Loucy (cell line): ENCODE measurements around the gene GPR171.
"Not testable (repeated sequence)": the region's sequence is repeated elsewhere in the genome, so short reads cannot be mapped to it uniquely, and the experiment has no call there.

ENCODE experiments used
- H2AFZ ChIP-seq: fragments of 200-600 bp; sonication (generic); 2 replicates; pipeline ENCODE4 v1.6.0; 2016; ENCODE audit warnings: antibody characterized with exemption, mild to moderate bottlenecking, low read length, moderate library complexity
- H3F3A ChIP-seq: fragments of 200-600 bp; 2 replicates; pipeline ENCODE4 v1.6.0; 2016; ENCODE audit warnings: antibody characterized with exemption, low read depth, mild to moderate bottlenecking
- H3K27me3 ChIP-seq: fragments of 200-600 bp; sonication (generic); 2 replicates; pipeline ENCODE4 v1.6.1; 2014; ENCODE audit warnings: low read length, mild to moderate bottlenecking; ENCODE audit not compliant: insufficient read depth, poor library complexity, severe bottlenecking
- H3K36me3 ChIP-seq: fragments of 200-600 bp; sonication (generic); 2 replicates; pipeline ENCODE4 v1.6.1; 2016; ENCODE audit warnings: low read length; ENCODE audit not compliant: insufficient read depth
- H3K4me1 ChIP-seq: fragments of 200-600 bp; sonication (generic); 2 replicates; pipeline ENCODE4 v1.5.1; 2014; ENCODE audit warnings: low read length, mild to moderate bottlenecking; ENCODE audit not compliant: insufficient read depth, poor library complexity, severe bottlenecking
- H3K4me2 ChIP-seq: fragments of 200-600 bp; sonication (generic); 2 replicates; pipeline ENCODE4 v1.6.0; 2014; ENCODE audit warnings: antibody characterized with exemption, low read length, low read depth, mild to moderate bottlenecking; ENCODE audit not compliant: poor library complexity, severe bottlenecking
- H3K4me3 ChIP-seq: fragments of 200-600 bp; sonication (generic); 2 replicates; pipeline ENCODE4 v1.5.1; 2014; ENCODE audit warnings: low read length, mild to moderate bottlenecking, mixed read lengths; ENCODE audit not compliant: poor library complexity, severe bottlenecking
- H3K79me2 ChIP-seq: fragments of 200-600 bp; sonication (generic); 2 replicates; pipeline ENCODE4 v1.6.1; 2014; ENCODE audit warnings: low read length; ENCODE audit not compliant: insufficient read depth
- H3K9ac ChIP-seq: fragments of 200-600 bp; sonication (generic); 2 replicates; pipeline ENCODE4 v1.6.0; 2014; ENCODE audit warnings: mild to moderate bottlenecking, low read depth, low read length, moderate library complexity; ENCODE audit not compliant: poor library complexity, severe bottlenecking
- H3K9me2 ChIP-seq: fragments of 200-600 bp; sonication (generic); replicated peaks from 2 replicates; pipeline ENCODE4 v1.6.1; 2016; ENCODE audit warnings: low read depth, low read length, mixed read lengths
- H3K9me3 ChIP-seq: fragments of 200-600 bp; sonication (generic); 2 replicates; pipeline ENCODE4 v1.6.1; 2014; ENCODE audit warnings: mild to moderate bottlenecking, antibody characterized with exemption, low read length, low read depth; ENCODE audit not compliant: insufficient read depth
- H4K20me1 ChIP-seq: fragments of 200-600 bp; sonication (generic); 2 replicates; pipeline ENCODE4 v1.6.0; 2014; ENCODE audit warnings: antibody characterized with exemption, low read length, mild to moderate bottlenecking; ENCODE audit not compliant: insufficient read depth, poor library complexity, severe bottlenecking
- CTCF ChIP-seq: fragments of 200-600 bp; sonication (generic); conservative IDR thresholded peaks from 2 replicates; pipeline ENCODE4 v1.5.1; 2014; ENCODE audit warnings: mild to moderate bottlenecking, antibody characterized with exemption, low read length
- EZH2phosphoT487 ChIP-seq: fragments of 200-600 bp; IDR thresholded peaks from 2 replicates; pipeline ENCODE4 v1.6.1; 2018; ENCODE audit warnings: antibody characterized with exemption, mild to moderate bottlenecking, moderate library complexity, borderline replicate concordance

Gene GPR171

GRCh38 chr3:151236316-151236715 is 33.3 kb upstream of the GPR171 start:
- Histone ChIP-seq H3K79me2 (no peaks in the 10 kb centered on the region), H2AFZ (no peak overlapping the region), H3K4me2 (no peak overlapping the region), H4K20me1 (no peaks in the 10 kb centered on the region), H3K36me3 (peaks cover 10% of the 10 kb centered on the region; the same call in 1 of the 2 replicates), H3K4me3 (no peak overlapping the region), H3F3A (no peaks in the 10 kb centered on the region), H3K27me3 (no peaks in the 10 kb centered on the region), H3K9me2 (no peaks in the 10 kb centered on the region), H3K4me1 (no peaks in the 10 kb centered on the region), H3K9ac (no peak overlapping the region), H3K9me3 (no peaks in the 10 kb centered on the region)
- TF ChIP-seq CTCF, result no peak
- TF ChIP-seq EZH2phosphoT487, result no peak

GRCh38 chr3:151234825-151235224 is 31.8 kb upstream of the GPR171 start:
- H3K27me3 ChIP-seq, result no peaks in the 10 kb centered on the region
- H3K36me3 ChIP-seq, result peaks cover 8% of the 10 kb centered on the region; the same call in 1 of the 2 replicates
- H3K4me2 ChIP-seq, result no peak overlapping the region
- no peaks in the 10 kb centered on the region for H3K79me2 ChIP-seq
- H3K4me3 ChIP-seq, result no peak overlapping the region
- H3K9ac ChIP-seq, result no peak overlapping the region
- no peaks in the 10 kb centered on the region for H3F3A ChIP-seq
- no peak overlapping the region for H2AFZ ChIP-seq
- no peaks in the 10 kb centered on the region for H4K20me1 ChIP-seq
- no peaks in the 10 kb centered on the region for H3K9me3 ChIP-seq
- no peaks in the 10 kb centered on the region for H3K4me1 ChIP-seq
- no peaks in the 10 kb centered on the region for H3K9me2 ChIP-seq
- TF ChIP-seq CTCF, result no peak
- TF ChIP-seq EZH2phosphoT487, result no peak

DNA sequence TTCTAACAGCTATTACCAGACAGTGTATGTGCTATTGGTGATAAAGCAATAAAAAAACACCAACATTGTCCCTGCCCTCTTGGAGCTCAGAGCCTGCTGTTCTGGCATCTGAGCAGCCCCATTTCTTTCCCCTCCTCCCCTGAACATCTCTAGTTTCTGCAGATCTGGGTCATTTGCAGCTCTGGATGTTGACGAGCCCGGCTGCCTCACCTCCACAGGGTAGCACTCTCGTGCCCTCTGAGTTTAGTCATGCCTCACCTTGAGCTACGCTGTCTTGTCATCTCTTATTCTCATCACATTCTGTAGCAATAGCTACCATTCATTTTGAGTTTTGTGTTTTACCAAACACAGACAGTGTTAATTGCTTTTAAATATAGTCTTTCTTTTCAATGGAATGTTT is 30.0 kb upstream of the GPR171 start:
- Histone ChIP-seq H3K4me1 (peaks cover 10% of the 10 kb centered on the region), H3K36me3 (peaks cover 8% of the 10 kb centered on the region; the same call in 1 of the 2 replicates), H3K9ac (no peak overlapping the region), H3K4me2 (no peak overlapping the region), H3K9me2 (no peaks in the 10 kb centered on the region), H2AFZ (no peak overlapping the region), H3K79me2 (no peaks in the 10 kb centered on the region), H4K20me1 (no peaks in the 10 kb centered on the region), H3K9me3 (no peaks in the 10 kb centered on the region), H3K27me3 (no peaks in the 10 kb centered on the region), H3F3A (no peaks in the 10 kb centered on the region), H3K4me3 (no peak overlapping the region)
- TF ChIP-seq EZH2phosphoT487, result no peak
- TF ChIP-seq CTCF, result no peak

DNA sequence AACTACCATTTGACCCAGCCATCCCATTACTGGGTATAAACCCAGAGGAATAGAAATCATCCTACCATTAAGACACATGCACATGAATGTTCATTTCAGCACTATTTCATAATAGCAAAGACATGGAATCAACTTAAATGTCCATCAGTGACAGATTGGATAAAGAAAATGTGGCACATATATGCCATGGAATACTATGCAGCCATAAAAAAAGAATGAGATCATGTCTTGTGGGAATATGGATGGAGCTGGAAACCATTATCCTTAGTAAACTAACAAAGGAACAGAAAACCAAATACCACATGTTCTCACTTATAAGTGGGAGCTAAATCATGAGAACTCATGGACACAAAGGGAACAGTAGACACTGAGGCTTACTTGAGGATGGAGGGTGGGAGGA is 29.4 kb upstream of the GPR171 start:
- not testable (repeated sequence) for H4K20me1 ChIP-seq, H3K27me3 ChIP-seq, H3K9ac ChIP-seq, H3K4me3 ChIP-seq, H3K9me3 ChIP-seq, H3K4me2 ChIP-seq, H2AFZ ChIP-seq, H3K9me2 ChIP-seq, H3K36me3 ChIP-seq, H3K79me2 ChIP-seq, H3F3A ChIP-seq
- H3K4me1 ChIP-seq, result peaks cover 12% of the 10 kb centered on the region
